Vagina (tissue), 2 donors: ENCODE results near the gene FBXO42. TPM values are rescaled to one million over a fixed set of nuclear protein-coding genes. Genes with fewer than 3 reads are reported as not detected.

Experiments used
- DNase-seq, 2 donors: peaks; one replicate each; pipeline ENCODE4 v3.0.0-alpha.2; 2017; ENCODE audit errors: extremely low spot score in 2 of 2
- H3K27ac ChIP-seq: fragments of 200-600 bp; sonication (generic); one replicate; pipeline ENCODE4 v1.5.1; 2019
- H3K27me3 ChIP-seq: fragments of 200-600 bp; sonication (generic); one replicate; pipeline ENCODE4 v1.5.1; 2019
- H3K36me3 ChIP-seq, 2 donors: fragments of 200-600 bp; sonication (generic); one replicate each; pipeline ENCODE4 v1.5.1; 2017 to 2019
- H3K4me1 ChIP-seq: fragments of 200-600 bp; sonication (generic); one replicate; pipeline ENCODE4 v1.5.1; 2019
- H3K4me3 ChIP-seq, 2 donors: fragments of 200-600 bp; sonication (generic); 1 replicate in 1 of 2; 2 replicates in 1 of 2; pipeline ENCODE4 v1.5.1; 2016 to 2019
- H3K9me3 ChIP-seq: fragments of 200-600 bp; sonication (generic); one replicate; pipeline ENCODE4 v1.5.1; 2019
- CTCF ChIP-seq, 3 experiments: fragments of 450-650 bp in 2 of 3; fragments of 200-600 bp in 1 of 3; sonication (generic) in 1 of 3; IDR thresholded peaks; one replicate each; pipeline ENCODE4 v1.5.1; 2017 to 2019; ENCODE audit warnings: antibody characterized with exemption in 3 of 3, mild to moderate bottlenecking in 2 of 3, moderate library complexity in 2 of 3
- POLR2A ChIP-seq, 2 donors: fragments of 450-650 bp; IDR thresholded peaks; one replicate each; pipeline ENCODE4 v1.6.1; 2017; ENCODE audit warnings: antibody characterized with exemption in 2 of 2, mild to moderate bottlenecking in 2 of 2, moderate library complexity in 2 of 2
- POLR2AphosphoS5 ChIP-seq, 2 donors: sonication (generic); formaldehyde crosslinking; IDR thresholded peaks; one replicate each; pipeline ENCODE4 v1.9.0; 2017; ENCODE audit warnings: antibody characterized with exemption in 2 of 2, mild to moderate bottlenecking in 2 of 2, low read depth in 1 of 2; ENCODE audit not compliant: insufficient read depth in 1 of 2
- intact Hi-C: fragments of 100-400 bp; cut with DNase I; formaldehyde crosslinking; loops from one replicate; pipeline ENCODE4 v1.15.1; 2023
- total RNA-seq: library from RNA; depleted of rRNA; stranded (reverse); fragments of >200 nt; gene quantifications from one replicate; pipeline ENCODE4 v1.2.3, GENCODE V29; 2016

Gene FBXO42
- total RNA-seq, 1 donor from 2014 or later, result 24.8 TPM

- Histone ChIP-seq H3K36me3 (no peaks in the 10 kb centered on the region), H3K27me3 (no peaks in the 10 kb centered on the region), H3K4me1 (peaks cover 25% of the 10 kb centered on the region), H3K9me3 (no peaks in the 10 kb centered on the region), H3K4me3 (no peak overlapping the region), H3K27ac (no peak overlapping the region)
- DNase-seq, result no peak
- intact Hi-C loops, result no loop called here
- no peak for TF ChIP-seq CTCF (IDR thresholded peaks at IDR 0.05)
- TF ChIP-seq POLR2AphosphoS5 (IDR thresholded peaks at IDR 0.05; ENCODE audit: insufficient read depth in 1 of 2, low read depth in 1 of 2), result no peak
- TF ChIP-seq POLR2A (IDR thresholded peaks at IDR 0.05), result no peak
These were observed 109.6 kb downstream of the FBXO42 start for GRCh38 chr1:16242556-16243214.

GRCh38 chr1:16241221-16241708 is 111.0 kb downstream of the FBXO42 start:
- Histone ChIP-seq H3K4me3 (no peak overlapping the region), H3K9me3 (no peaks in the 10 kb centered on the region), H3K27me3 (no peaks in the 10 kb centered on the region), H3K4me1 (peaks cover 26% of the 10 kb centered on the region), H3K27ac (no peak overlapping the region), H3K36me3 (no peaks in the 10 kb centered on the region)
- no peak for DNase-seq
- no peak for TF ChIP-seq CTCF (IDR thresholded peaks at IDR 0.05)
- TF ChIP-seq POLR2AphosphoS5 (IDR thresholded peaks at IDR 0.05; ENCODE audit: insufficient read depth in 1 of 2, low read depth in 1 of 2), result no peak
- TF ChIP-seq POLR2A (IDR thresholded peaks at IDR 0.05), result no peak
- intact Hi-C loops, result no loop called here

GRCh38 chr1:16239972-16240491 is 112.2 kb downstream of the FBXO42 start:
- Histone ChIP-seq H3K4me3 (no peak overlapping the region), H3K4me1 (peaks cover 36% of the 10 kb centered on the region), H3K36me3 (no peaks in the 10 kb centered on the region), H3K27me3 (no peaks in the 10 kb centered on the region), H3K9me3 (no peaks in the 10 kb centered on the region), H3K27ac (no peak overlapping the region)
- TF ChIP-seq POLR2AphosphoS5 (IDR thresholded peaks at IDR 0.05; ENCODE audit: insufficient read depth in 1 of 2, low read depth in 1 of 2), result no peak
- no peak for TF ChIP-seq POLR2A (IDR thresholded peaks at IDR 0.05)
- no peak for TF ChIP-seq CTCF (IDR thresholded peaks at IDR 0.05)
- no peak for DNase-seq
- intact Hi-C loops, result no loop called here

- Histone ChIP-seq H3K27me3 (no peaks in the 10 kb centered on the region), H3K27ac (peak overlapping the region; percentile 95), H3K4me1 (peaks cover 26% of the 10 kb centered on the region), H3K9me3 (no peaks in the 10 kb centered on the region), H3K4me3 (peak overlapping the region; percentile 66 to 74), H3K36me3 (no peaks in the 10 kb centered on the region)
- TF ChIP-seq POLR2A (IDR thresholded peaks at IDR 0.05) (no peak), CTCF (IDR thresholded peaks at IDR 0.05) (no peak), POLR2AphosphoS5 (IDR thresholded peaks at IDR 0.05; ENCODE audit: insufficient read depth in 1 of 2, low read depth in 1 of 2) (no peak)
- intact Hi-C loops, result no loop called here
- DNase-seq, result no peak
These were observed 114.9 kb downstream of the FBXO42 start for GRCh38 chr1:16237343-16237830.
